ENCODE results near the gene AAR2. TPM values are rescaled to one million over a fixed set of nuclear protein-coding genes. Genes with fewer than 3 reads are reported as not detected.

AAR2 gene
- total RNA-seq, 2 donors from 2014 or later: 22.1 to 29.1 TPM

DNA sequence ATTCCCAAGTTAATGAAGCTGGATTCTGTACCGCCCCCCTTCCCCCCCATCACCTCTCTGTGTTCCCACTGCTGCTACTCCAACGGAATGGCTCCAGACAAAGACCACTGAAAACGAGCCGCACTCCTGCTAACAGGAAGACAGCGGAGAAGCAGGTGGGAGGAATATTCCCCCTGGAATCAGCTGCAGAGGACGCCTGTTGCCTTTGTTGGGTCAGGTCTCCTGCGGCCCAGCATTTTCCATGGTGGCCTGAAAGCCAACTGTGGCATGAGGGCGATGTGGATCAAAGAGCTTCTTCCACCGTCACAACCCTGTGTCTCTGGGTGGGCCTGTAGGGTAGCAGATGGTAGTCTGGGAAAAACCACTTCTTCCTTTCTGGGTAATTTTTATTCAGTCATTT, 16.8 kb downstream of the AAR2 start:
- ATAC-seq (ENCODE audit: insufficient number of reproducible peaks, low FRiP score, low read depth): no peak
- DNase-seq (ENCODE audit: low spot score): no peak
- no peak overlapping the region for H3K27ac ChIP-seq
- no peaks in the 10 kb centered on the region for H3K9me3 ChIP-seq
- TF ChIP-seq, protein P1, sequence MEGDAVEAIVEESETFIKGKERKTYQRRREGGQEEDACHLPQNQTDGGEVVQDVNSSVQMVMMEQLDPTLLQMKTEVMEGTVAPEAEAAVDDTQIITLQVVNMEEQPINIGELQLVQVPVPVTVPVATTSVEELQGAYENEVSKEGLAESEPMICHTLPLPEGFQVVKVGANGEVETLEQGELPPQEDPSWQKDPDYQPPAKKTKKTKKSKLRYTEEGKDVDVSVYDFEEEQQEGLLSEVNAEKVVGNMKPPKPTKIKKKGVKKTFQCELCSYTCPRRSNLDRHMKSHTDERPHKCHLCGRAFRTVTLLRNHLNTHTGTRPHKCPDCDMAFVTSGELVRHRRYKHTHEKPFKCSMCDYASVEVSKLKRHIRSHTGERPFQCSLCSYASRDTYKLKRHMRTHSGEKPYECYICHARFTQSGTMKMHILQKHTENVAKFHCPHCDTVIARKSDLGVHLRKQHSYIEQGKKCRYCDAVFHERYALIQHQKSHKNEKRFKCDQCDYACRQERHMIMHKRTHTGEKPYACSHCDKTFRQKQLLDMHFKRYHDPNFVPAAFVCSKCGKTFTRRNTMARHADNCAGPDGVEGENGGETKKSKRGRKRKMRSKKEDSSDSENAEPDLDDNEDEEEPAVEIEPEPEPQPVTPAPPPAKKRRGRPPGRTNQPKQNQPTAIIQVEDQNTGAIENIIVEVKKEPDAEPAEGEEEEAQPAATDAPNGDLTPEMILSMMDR (IDR thresholded peaks at IDR 0.05): no peak
- H3K27me3 ChIP-seq (replicated peaks; ENCODE audit: insufficient read depth): no peaks in the 10 kb centered on the region
- H3K4me1 ChIP-seq (ENCODE audit: control insufficient read depth in 1 of 2, low read depth in 2 of 2): no peaks in the 10 kb centered on the region
- peaks cover 21% of the 10 kb centered on the region for H3K36me3 ChIP-seq
- no peak overlapping the region for H3K4me3 ChIP-seq

DNA sequence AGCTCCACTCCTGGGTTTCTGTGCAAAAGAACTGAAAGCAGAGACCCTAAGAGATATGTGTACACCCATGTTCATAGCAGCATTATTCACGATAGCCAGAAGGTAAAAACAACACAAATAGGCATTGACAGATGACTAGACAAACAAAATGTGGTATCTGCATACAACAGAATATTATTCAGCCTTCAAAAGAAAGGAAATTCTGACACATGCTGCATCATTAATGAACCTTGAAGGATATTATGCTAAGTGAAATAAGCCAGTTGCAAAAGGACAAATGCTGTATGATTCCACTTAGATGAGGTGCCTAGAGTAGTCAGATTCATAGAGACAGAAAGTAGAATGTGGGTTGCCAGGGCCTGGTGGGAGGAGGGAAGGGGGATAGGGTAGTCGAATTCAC, 17.8 kb downstream of the AAR2 start:
- TF ChIP-seq, protein P1 (IDR thresholded peaks at IDR 0.05): no peak
- Histone ChIP-seq H3K27ac (no peak overlapping the region), H3K4me3 (no peak overlapping the region), H3K9me3 (no peaks in the 10 kb centered on the region), H3K27me3 (replicated peaks; ENCODE audit: insufficient read depth) (no peaks in the 10 kb centered on the region), H3K36me3 (peaks cover 19% of the 10 kb centered on the region), H3K4me1 (ENCODE audit: control insufficient read depth in 1 of 2, low read depth in 2 of 2) (no peaks in the 10 kb centered on the region)
- ATAC-seq (ENCODE audit: insufficient number of reproducible peaks, low FRiP score, low read depth) (no peak), DNase-seq (ENCODE audit: low spot score) (no peak)

DNA sequence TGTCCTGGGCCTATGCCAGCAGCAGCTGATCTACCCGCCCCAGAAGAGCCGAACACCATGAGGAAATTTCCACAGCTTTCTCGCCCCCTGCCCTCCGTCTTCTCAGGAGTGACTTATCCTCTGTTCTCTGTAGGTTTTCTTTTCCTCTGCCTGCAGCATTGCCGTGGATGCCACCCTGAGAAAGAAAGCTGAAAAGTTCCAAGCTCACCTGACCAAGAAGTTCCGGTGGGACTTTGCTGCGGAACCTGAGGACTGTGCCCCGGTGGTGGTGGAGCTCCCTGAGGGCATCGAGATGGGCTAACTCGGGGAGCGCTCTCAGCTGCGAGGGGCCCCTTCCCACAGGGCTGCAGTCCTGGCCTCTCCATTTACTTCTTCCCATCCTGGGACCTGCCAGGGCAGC, 19.2 kb downstream of the AAR2 start:
- DNase-seq (ENCODE audit: low spot score) (no peak), ATAC-seq (ENCODE audit: insufficient number of reproducible peaks, low FRiP score, low read depth) (no peak)
- Histone ChIP-seq H3K36me3 (peaks cover 19% of the 10 kb centered on the region), H3K27ac (no peak overlapping the region), H3K4me3 (no peak overlapping the region), H3K27me3 (replicated peaks; ENCODE audit: insufficient read depth) (no peaks in the 10 kb centered on the region), H3K9me3 (no peaks in the 10 kb centered on the region), H3K4me1 (ENCODE audit: control insufficient read depth in 1 of 2, low read depth in 2 of 2) (no peaks in the 10 kb centered on the region)
- TF ChIP-seq, protein P1 (IDR thresholded peaks at IDR 0.05): no peak

DNA sequence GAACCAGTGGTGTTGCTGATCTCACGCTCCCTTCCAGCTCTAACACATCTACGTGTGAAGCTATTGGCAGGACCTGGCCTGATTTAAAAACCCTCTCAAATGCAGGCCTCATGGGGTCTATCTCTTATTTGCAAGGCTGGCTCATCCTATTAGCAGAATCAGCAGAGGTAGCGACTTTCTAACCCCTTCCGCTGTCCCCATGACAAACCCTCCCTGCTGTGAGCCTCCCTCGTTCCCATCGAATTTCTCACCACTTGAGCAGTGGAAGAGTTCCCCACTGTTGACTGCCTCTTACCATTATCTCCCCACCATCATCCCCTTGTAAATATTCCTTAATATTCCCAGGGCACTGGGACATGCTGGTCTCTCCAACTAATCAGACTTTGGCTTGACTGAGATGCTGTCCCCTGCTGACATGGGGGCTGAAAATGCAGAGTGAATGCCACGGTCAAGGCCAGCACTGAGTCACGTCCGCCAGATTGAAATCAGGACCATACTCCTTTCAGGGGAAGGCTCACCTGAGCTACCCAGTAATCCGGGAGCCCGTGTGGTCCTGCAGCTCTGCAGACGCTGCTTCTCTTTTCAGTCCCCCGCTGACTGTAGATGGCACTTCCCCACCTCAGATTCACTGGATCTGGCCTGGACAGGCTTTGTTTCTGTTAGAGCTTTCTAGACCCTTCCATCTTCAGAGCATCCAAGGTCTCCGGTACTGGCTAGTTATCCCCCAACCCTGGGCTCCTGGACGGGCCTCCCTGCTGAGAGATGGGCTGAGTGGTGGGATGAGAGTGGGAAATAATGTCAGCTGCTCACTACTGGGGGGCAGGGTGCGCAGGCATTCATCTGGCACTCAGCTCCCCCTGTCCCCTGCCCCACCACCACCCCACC, 23.1 kb downstream of the AAR2 start:
- TF ChIP-seq, protein P1 (IDR thresholded peaks at IDR 0.05): no peak
- H3K4me1 ChIP-seq (ENCODE audit: control insufficient read depth in 1 of 2, low read depth in 2 of 2): no peaks in the 10 kb centered on the region
- ATAC-seq (ENCODE audit: insufficient number of reproducible peaks, low FRiP score, low read depth): no peak
- no peak for DNase-seq (ENCODE audit: low spot score)
- H3K27ac ChIP-seq: no peak overlapping the region
- H3K4me3 ChIP-seq: no peak overlapping the region
- H3K36me3 ChIP-seq: peaks cover 10% of the 10 kb centered on the region
- no peaks in the 10 kb centered on the region for H3K9me3 ChIP-seq
- no peaks in the 10 kb centered on the region for H3K27me3 ChIP-seq (replicated peaks; ENCODE audit: insufficient read depth)

DNA sequence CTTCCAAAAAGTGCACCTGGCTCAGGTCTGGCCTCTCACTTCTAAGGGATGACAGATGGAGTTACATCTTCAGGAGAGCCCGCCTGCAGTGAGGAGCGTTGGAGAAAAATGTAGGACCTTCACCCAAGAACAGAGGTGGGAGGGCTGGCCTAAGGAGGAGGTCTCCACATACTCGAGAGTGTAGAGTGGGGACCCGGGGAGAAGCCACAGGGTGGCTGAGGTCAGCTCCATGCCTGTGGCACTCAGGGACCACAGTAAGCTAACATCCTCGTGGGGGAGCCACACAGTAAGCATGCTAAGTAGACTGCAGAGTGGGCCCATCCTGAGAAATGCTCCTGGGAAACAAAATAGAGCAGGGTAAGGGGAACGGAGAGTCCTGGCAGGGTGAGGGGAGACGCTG, 24.0 kb downstream of the AAR2 start:
- TF ChIP-seq, protein P1 (IDR thresholded peaks at IDR 0.05): no peak
- DNase-seq (ENCODE audit: low spot score) (no peak), ATAC-seq (ENCODE audit: insufficient number of reproducible peaks, low FRiP score, low read depth) (no peak)
- no peak overlapping the region for H3K4me3 ChIP-seq
- no peak overlapping the region for H3K27ac ChIP-seq
- H3K4me1 ChIP-seq (ENCODE audit: control insufficient read depth in 1 of 2, low read depth in 2 of 2): no peaks in the 10 kb centered on the region
- H3K27me3 ChIP-seq (replicated peaks; ENCODE audit: insufficient read depth): no peaks in the 10 kb centered on the region
- H3K9me3 ChIP-seq: no peaks in the 10 kb centered on the region
- H3K36me3 ChIP-seq: peaks cover 10% of the 10 kb centered on the region
